Measurements from ENCODE around the gene E2F7.

The E2F7 gene

GRCh38 chr12:77060883-77061240 is 4.5 kb downstream of the E2F7 start:
- no peak for TF ChIP-seq FOXP2 (optimal IDR thresholded peaks at IDR 0.05; ENCODE audit: control extremely low read depth, extremely low read length, insufficient read depth)
- no peak for TF ChIP-seq EZH2 (IDR thresholded peaks at IDR 0.05)
- TF ChIP-seq POLR2AphosphoS5 (IDR thresholded peaks at IDR 0.05; ENCODE audit: borderline replicate concordance, low read depth, low read length), result no peak
- H3K9me3 ChIP-seq (ENCODE audit: low read depth, low read length), result no peaks in the 10 kb centered on the region
- no peak overlapping the region for H3K9ac ChIP-seq (ENCODE audit: insufficient read length)
- DNase-seq (ENCODE audit: low read depth, low spot score), result no peak
- no peak overlapping the region for H3K4me3 ChIP-seq
- H3K27ac ChIP-seq, result no peak overlapping the region
- peaks cover 65% of the 10 kb centered on the region for H3K36me3 ChIP-seq (ENCODE audit: insufficient read depth, low read length)

- no peak overlapping the region for H3K9ac ChIP-seq (ENCODE audit: insufficient read length)
- no peak for TF ChIP-seq FOXP2 (optimal IDR thresholded peaks at IDR 0.05; ENCODE audit: control extremely low read depth, extremely low read length, insufficient read depth)
- TF ChIP-seq POLR2AphosphoS5 (IDR thresholded peaks at IDR 0.05; ENCODE audit: borderline replicate concordance, low read depth, low read length), result no peak
- no peak for TF ChIP-seq EZH2 (IDR thresholded peaks at IDR 0.05)
- no peak overlapping the region for H3K4me3 ChIP-seq
- H3K9me3 ChIP-seq (ENCODE audit: low read depth, low read length), result no peaks in the 10 kb centered on the region
- DNase-seq (ENCODE audit: low read depth, low spot score), result no peak
- no peak overlapping the region for H3K27ac ChIP-seq
- peaks cover 69% of the 10 kb centered on the region for H3K36me3 ChIP-seq (ENCODE audit: insufficient read depth, low read length)
Measured at GRCh38 chr12:77060136-77060882, 5.1 kb downstream of the E2F7 start.

DNA sequence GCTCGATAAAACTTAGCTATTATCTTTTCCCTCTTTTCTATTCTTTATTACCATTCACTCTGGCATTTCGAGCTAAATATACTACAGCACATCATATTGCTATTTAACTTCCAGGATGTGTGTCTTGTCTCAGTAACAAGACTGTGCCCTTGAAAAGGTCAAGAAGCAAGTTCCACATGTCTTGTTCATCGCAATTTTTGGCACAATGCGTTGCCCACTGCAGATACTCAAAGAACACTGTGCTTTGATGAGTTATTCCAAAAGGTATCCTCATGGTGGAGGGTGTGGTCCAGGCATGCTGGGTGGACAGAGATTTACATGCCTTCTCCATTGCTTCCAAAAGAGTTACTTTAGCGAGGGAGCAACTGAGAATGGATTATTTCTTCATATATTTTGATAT is 6.6 kb downstream of the E2F7 start:
- Histone ChIP-seq H3K9ac (ENCODE audit: insufficient read length) (no peak overlapping the region), H3K27ac (no peak overlapping the region), H3K36me3 (ENCODE audit: insufficient read depth, low read length) (peaks cover 82% of the 10 kb centered on the region), H3K4me3 (no peak overlapping the region), H3K9me3 (ENCODE audit: low read depth, low read length) (no peaks in the 10 kb centered on the region)
- TF ChIP-seq POLR2AphosphoS5 (IDR thresholded peaks at IDR 0.05; ENCODE audit: borderline replicate concordance, low read depth, low read length) (no peak), EZH2 (IDR thresholded peaks at IDR 0.05) (no peak), FOXP2 (optimal IDR thresholded peaks at IDR 0.05; ENCODE audit: control extremely low read depth, extremely low read length, insufficient read depth) (no peak)
- no peak for DNase-seq (ENCODE audit: low read depth, low spot score)

- Histone ChIP-seq H3K4me3 (no peak overlapping the region), H3K9ac (ENCODE audit: insufficient read length) (no peak overlapping the region), H3K9me3 (ENCODE audit: low read depth, low read length) (no peaks in the 10 kb centered on the region), H3K36me3 (ENCODE audit: insufficient read depth, low read length) (peaks cover 70% of the 10 kb centered on the region), H3K27ac (no peak overlapping the region)
- no peak for DNase-seq (ENCODE audit: low read depth, low spot score)
- TF ChIP-seq FOXP2 (optimal IDR thresholded peaks at IDR 0.05; ENCODE audit: control extremely low read depth, extremely low read length, insufficient read depth), result no peak
- no peak for TF ChIP-seq POLR2AphosphoS5 (IDR thresholded peaks at IDR 0.05; ENCODE audit: borderline replicate concordance, low read depth, low read length)
- TF ChIP-seq EZH2 (IDR thresholded peaks at IDR 0.05), result no peak
Measured at GRCh38 chr12:77054851-77055250, 10.5 kb downstream of the E2F7 start.

- Histone ChIP-seq H3K36me3 (ENCODE audit: insufficient read depth, low read length) (peaks cover 71% of the 10 kb centered on the region), H3K27ac (no peak overlapping the region), H3K9me3 (ENCODE audit: low read depth, low read length) (no peaks in the 10 kb centered on the region), H3K9ac (ENCODE audit: insufficient read length) (no peak overlapping the region), H3K4me3 (no peak overlapping the region)
- TF ChIP-seq FOXP2 (optimal IDR thresholded peaks at IDR 0.05; ENCODE audit: control extremely low read depth, extremely low read length, insufficient read depth) (no peak), EZH2 (IDR thresholded peaks at IDR 0.05) (no peak), POLR2AphosphoS5 (IDR thresholded peaks at IDR 0.05; ENCODE audit: borderline replicate concordance, low read depth, low read length) (no peak)
- no peak for DNase-seq (ENCODE audit: low read depth, low spot score)
Measured at GRCh38 chr12:77053259-77053658, 12.1 kb downstream of the E2F7 start.

DNA sequence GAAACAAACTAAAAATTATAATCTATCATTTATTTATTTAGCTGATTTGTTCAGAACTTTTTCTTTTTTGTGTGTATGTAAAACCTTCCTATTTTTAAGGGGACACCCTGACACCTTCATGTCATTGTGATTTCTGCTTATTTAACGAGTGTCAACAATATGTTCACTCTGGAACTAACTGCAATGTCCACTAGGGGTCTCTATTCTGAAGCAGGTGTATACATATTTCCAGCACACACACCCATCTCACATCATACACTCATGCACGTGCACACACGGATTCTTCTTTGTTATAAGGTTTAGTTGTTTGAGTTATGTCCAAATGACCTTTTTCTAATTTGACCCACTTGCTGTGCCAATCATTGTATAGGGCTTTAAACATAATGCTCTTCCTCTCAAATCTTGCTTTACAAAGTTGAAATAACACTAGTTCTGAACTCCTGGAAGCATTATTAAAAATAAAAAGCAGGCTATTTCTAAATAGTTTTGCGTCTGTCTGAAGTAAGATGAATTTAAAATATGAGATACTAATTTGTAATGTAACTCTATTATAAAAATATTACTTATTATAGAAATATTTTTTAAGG is 15.5 kb downstream of the E2F7 start:
- Histone ChIP-seq H3K9me3 (ENCODE audit: low read depth, low read length) (no peaks in the 10 kb centered on the region), H3K9ac (ENCODE audit: insufficient read length) (no peak overlapping the region), H3K4me3 (no peak overlapping the region), H3K36me3 (ENCODE audit: insufficient read depth, low read length) (peaks cover 71% of the 10 kb centered on the region), H3K27ac (no peak overlapping the region)
- TF ChIP-seq FOXP2 (optimal IDR thresholded peaks at IDR 0.05; ENCODE audit: control extremely low read depth, extremely low read length, insufficient read depth), result no peak
- peak; percentile 52 for DNase-seq (ENCODE audit: low read depth, low spot score)

DNA sequence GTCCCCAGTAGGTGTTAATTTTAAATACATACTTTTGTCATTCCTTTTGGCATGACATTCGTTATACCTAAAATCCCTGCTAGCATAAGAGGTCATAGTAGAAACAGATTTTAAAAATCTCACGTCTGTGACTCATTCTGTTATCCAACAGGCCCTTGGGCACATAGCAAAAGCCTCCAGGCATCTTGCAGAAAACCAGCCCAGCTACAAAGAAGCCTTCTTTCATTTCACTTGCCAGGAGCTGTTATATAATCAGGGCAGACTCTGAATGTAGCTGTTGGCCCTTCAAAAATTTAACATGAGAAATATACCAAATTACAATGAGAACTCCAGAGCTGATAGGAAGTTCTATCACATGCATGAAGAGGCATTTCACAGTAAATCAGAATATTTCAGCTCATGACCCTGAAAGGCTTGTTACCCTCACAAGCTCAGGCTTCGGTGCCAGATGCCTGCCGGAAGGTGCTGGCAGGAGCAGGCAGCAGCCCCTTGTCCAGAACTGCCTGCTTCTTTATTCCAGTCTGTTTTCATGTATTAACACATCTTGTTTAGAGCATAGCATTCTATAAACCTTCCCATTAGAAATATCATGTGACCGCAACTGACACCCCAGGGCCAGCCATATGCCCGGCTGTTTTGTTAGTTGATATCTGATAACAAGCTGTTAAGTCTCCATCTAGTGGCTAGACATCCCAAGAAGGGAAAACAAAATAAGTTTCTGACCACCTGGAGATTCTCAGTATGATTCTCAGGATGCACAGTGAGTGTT is 17.8 kb downstream of the E2F7 start:
- TF ChIP-seq FOXP2 (optimal IDR thresholded peaks at IDR 0.05; ENCODE audit: control extremely low read depth, extremely low read length, insufficient read depth) (no peak), POLR2AphosphoS5 (IDR thresholded peaks at IDR 0.05; ENCODE audit: borderline replicate concordance, low read depth, low read length) (no peak), EZH2 (IDR thresholded peaks at IDR 0.05) (no peak)
- Histone ChIP-seq H3K36me3 (ENCODE audit: insufficient read depth, low read length) (peaks cover 69% of the 10 kb centered on the region), H3K9ac (ENCODE audit: insufficient read length) (no peak overlapping the region), H3K27ac (no peak overlapping the region), H3K4me3 (no peak overlapping the region), H3K9me3 (ENCODE audit: low read depth, low read length) (no peaks in the 10 kb centered on the region)
- no peak for DNase-seq (ENCODE audit: low read depth, low spot score)

DNA sequence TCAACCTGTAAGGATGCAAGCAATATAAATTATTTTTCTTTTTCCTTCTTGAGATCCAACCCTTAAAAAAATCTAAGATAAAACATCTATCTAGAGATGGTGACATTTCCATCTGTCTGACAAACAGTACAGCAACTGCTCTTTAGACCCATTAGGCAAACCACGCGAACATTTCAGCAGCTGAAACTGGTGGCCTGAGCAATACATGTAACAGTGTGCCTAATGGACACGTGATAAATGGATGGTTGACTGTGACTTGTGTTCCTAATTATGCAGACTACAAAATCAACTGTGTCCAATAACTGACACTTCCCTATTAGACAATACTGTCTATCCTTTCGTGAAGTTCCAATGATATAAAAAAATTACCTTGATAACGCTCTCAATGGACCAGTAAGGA is 18.9 kb downstream of the E2F7 start:
- peaks cover 78% of the 10 kb centered on the region for H3K36me3 ChIP-seq (ENCODE audit: insufficient read depth, low read length)
- no peaks in the 10 kb centered on the region for H3K9me3 ChIP-seq (ENCODE audit: low read depth, low read length)
- no peak overlapping the region for H3K9ac ChIP-seq (ENCODE audit: insufficient read length)
- DNase-seq (ENCODE audit: low read depth, low spot score), result no peak
- H3K4me3 ChIP-seq, result no peak overlapping the region
- TF ChIP-seq EZH2 (IDR thresholded peaks at IDR 0.05) (no peak), POLR2AphosphoS5 (IDR thresholded peaks at IDR 0.05; ENCODE audit: borderline replicate concordance, low read depth, low read length) (no peak), FOXP2 (optimal IDR thresholded peaks at IDR 0.05; ENCODE audit: control extremely low read depth, extremely low read length, insufficient read depth) (no peak)
- H3K27ac ChIP-seq, result no peak overlapping the region
